Esophagus muscularis mucosa (tissue), 3 donors: ENCODE results near the gene SYNGAP1.

ENCODE experiments used
- POLR2AphosphoS5 ChIP-seq, 2 donors: sonication (generic); formaldehyde crosslinking; IDR thresholded peaks; one replicate each; pipeline ENCODE4 v1.6.1; 2017; ENCODE audit warnings: antibody characterized with exemption in 2 of 2
- TF ChIP-seq, protein P1 (sequence below), 3 experiments: fragments of 200-600 bp in 2 of 3; fragments of 450-650 bp in 1 of 3; sonication (generic) in 2 of 3; IDR thresholded peaks; one replicate each; pipeline ENCODE4 v1.5.1; 2017 to 2019; ENCODE audit warnings: antibody characterized with exemption in 3 of 3, mild to moderate bottlenecking in 2 of 3, moderate library complexity in 1 of 3

GRCh38 chr6:33454009-33454946, 34.4 kb downstream of the SYNGAP1 start, which contains the start of gene ZBTB9:
- TF ChIP-seq POLR2AphosphoS5 (IDR thresholded peaks at IDR 0.05): peak; percentile 95 to 98
- TF ChIP-seq, protein P1, sequence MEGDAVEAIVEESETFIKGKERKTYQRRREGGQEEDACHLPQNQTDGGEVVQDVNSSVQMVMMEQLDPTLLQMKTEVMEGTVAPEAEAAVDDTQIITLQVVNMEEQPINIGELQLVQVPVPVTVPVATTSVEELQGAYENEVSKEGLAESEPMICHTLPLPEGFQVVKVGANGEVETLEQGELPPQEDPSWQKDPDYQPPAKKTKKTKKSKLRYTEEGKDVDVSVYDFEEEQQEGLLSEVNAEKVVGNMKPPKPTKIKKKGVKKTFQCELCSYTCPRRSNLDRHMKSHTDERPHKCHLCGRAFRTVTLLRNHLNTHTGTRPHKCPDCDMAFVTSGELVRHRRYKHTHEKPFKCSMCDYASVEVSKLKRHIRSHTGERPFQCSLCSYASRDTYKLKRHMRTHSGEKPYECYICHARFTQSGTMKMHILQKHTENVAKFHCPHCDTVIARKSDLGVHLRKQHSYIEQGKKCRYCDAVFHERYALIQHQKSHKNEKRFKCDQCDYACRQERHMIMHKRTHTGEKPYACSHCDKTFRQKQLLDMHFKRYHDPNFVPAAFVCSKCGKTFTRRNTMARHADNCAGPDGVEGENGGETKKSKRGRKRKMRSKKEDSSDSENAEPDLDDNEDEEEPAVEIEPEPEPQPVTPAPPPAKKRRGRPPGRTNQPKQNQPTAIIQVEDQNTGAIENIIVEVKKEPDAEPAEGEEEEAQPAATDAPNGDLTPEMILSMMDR (IDR thresholded peaks at IDR 0.05): peak in 1 of 3 experiments; percentile 14
